HepG2 (cell line): ENCODE data around the gene TNNI3K. TPM values are rescaled to one million over a fixed set of nuclear protein-coding genes. Genes with fewer than 3 reads are reported as not detected.

Experiments
- ATAC-seq: fragments of 200-7000 bp; cut with Tn5 transposase; 3 replicates; pipeline ENCODE4 v1.9.1; 2020; ENCODE audit warnings: mild to moderate bottlenecking, moderate library complexity
- BruUV-seq: library from RNA; stranded (reverse); fragments of 400-500 nt; replicated peaks from 2 replicates; lab custom pipeline; 2021; lab: Mats Ljungman, UMichigan
- CTCF ChIA-PET: fragments of 300-600 bp; formaldehyde crosslinking; extraction: SDS; loops from one replicate; lab custom pipeline; 2021; ENCODE audit warnings: low total read pairs, inconsistent platforms, low intra/inter-chr PET ratio; lab: Yijun Ruan, JAX
- POLR2A ChIA-PET: fragments of 350-600 bp; sonication (Branson Sonifier 250); formaldehyde crosslinking; loops from one replicate; lab custom pipeline; 2020; ENCODE audit warnings: antibody characterized with exemption, inconsistent platforms; lab: Yijun Ruan, JAX
- DNase-seq: peaks from one replicate; pipeline ENCODE4 v3.0.0-alpha.2; 2015; ENCODE audit warnings: low spot score
- FAIRE-seq: peaks from 3 replicates; lab custom pipeline; 2011; peaks lifted over from hg19 to GRCh38; lab: Jason Lieb, UNC
- H2AFZ ChIP-seq: one replicate; pipeline ENCODE4 v1.6.1; 2011; ENCODE audit warnings: low read length, inconsistent platforms
- H3K27ac ChIP-seq: fragments of 300-600 bp; 3 replicates; pipeline ENCODE4 v1.8.0; 2011; ENCODE audit warnings: mixed run types, mild to moderate bottlenecking, mixed read lengths, low read length, inconsistent platforms; ENCODE audit not compliant: insufficient read depth; ENCODE audit errors: extremely low read length
- H3K27me3 ChIP-seq, 2 experiments: fragments of 200-600 bp in 1 of 2; 2 replicates in 1 of 2; 3 replicates in 1 of 2; pipeline versions ENCODE4 v1.6.0 to v1.8.0; 2011; ENCODE audit warnings: low read length in 2 of 2, mild to moderate bottlenecking in 2 of 2, moderate library complexity in 2 of 2, inconsistent platforms in 1 of 2; ENCODE audit not compliant: insufficient read depth in 2 of 2, control insufficient read depth in 1 of 2
- H3K36me3 ChIP-seq, 2 experiments: fragments of 200-600 bp in 1 of 2; replicated peaks in 1 of 2; 2 replicates in 1 of 2; 3 replicates in 1 of 2; pipeline versions ENCODE4 v1.5.1 to v1.8.0; 2011; ENCODE audit warnings: low read length in 2 of 2, inconsistent platforms in 1 of 2; ENCODE audit not compliant: insufficient read depth in 2 of 2, control insufficient read depth in 1 of 2
- H3K4me1 ChIP-seq: 2 replicates; pipeline ENCODE4 v1.5.1; 2012; ENCODE audit warnings: low read length, inconsistent platforms; ENCODE audit not compliant: insufficient read depth
- H3K4me2 ChIP-seq: 2 replicates; pipeline ENCODE4 v1.6.0; 2011; ENCODE audit warnings: low read depth, low read length, inconsistent platforms
- H3K4me3 ChIP-seq, 3 experiments: fragments of 200-600 bp in 1 of 3; sonication (generic), shearing (Covaris generic) in 1 of 3; replicated peaks in 1 of 3; 2 replicates each; pipeline ENCODE4 v1.5.1; 2011 to 2016; ENCODE audit warnings: low read length in 3 of 3, inconsistent platforms in 2 of 3, low read depth in 2 of 3, mild to moderate bottlenecking in 2 of 3, control low read depth in 1 of 3, mixed read lengths in 1 of 3; ENCODE audit not compliant: insufficient read depth in 1 of 3
- H3K79me2 ChIP-seq: one replicate; pipeline ENCODE4 v1.6.1; 2011; ENCODE audit warnings: low read length, inconsistent platforms; ENCODE audit not compliant: insufficient read depth
- H3K9ac ChIP-seq: 2 replicates; pipeline ENCODE4 v1.6.0; 2011; ENCODE audit warnings: mild to moderate bottlenecking, low read depth, low read length, inconsistent platforms; ENCODE audit not compliant: insufficient read depth
- H3K9me3 ChIP-seq: 2 replicates; pipeline ENCODE4 v1.5.1; 2012; ENCODE audit warnings: mild to moderate bottlenecking, low read length
- H4K20me1 ChIP-seq: 2 replicates; pipeline ENCODE4 v1.6.0; 2011; ENCODE audit warnings: inconsistent platforms, mild to moderate bottlenecking, low read length, moderate library complexity; ENCODE audit not compliant: insufficient read depth
- FOSL1 ChIP-seq: sonication (generic); formaldehyde crosslinking; IDR thresholded peaks from 2 replicates; pipeline ENCODE4 v1.9.0; 2021; ENCODE audit warnings: missing genetic modification reagents, borderline replicate concordance
- GFI1 ChIP-seq: sonication (generic); formaldehyde crosslinking; IDR thresholded peaks from 2 replicates; pipeline ENCODE4 v1.5.0; 2020; ENCODE audit warnings: missing genetic modification reagents, mild to moderate bottlenecking, borderline replicate concordance
- KLF6 ChIP-seq: IDR thresholded peaks from 2 replicates; pipeline ENCODE4 v1.8.0; 2016; ENCODE audit warnings: missing biosample characterization, missing genetic modification reagents
- MEIS2 ChIP-seq: sonication (generic); formaldehyde crosslinking; IDR thresholded peaks from 2 replicates; pipeline ENCODE4 v1.9.0; 2021; ENCODE audit warnings: mild to moderate bottlenecking, missing genetic modification reagents
- NR2F1 ChIP-seq, 2 experiments: fragments of 450-650 bp in 1 of 2; formaldehyde crosslinking in 1 of 2; IDR thresholded peaks; 2 replicates each; pipeline versions ENCODE4 v1.5.0 to v1.6.1; 2016 to 2020; ENCODE audit warnings: mild to moderate bottlenecking in 1 of 2, missing compliant biosample characterization in 1 of 2, missing genetic modification reagents in 1 of 2, moderate library complexity in 1 of 2
- RBM22 ChIP-seq: fragments of 200-400 bp; formaldehyde crosslinking; optimal IDR thresholded peaks from 2 replicates; pipeline ENCODE3; 2017; ENCODE audit warnings: mild to moderate bottlenecking, low read length, moderate library complexity
- TAF15 ChIP-seq: fragments of 200-400 bp; formaldehyde crosslinking; IDR thresholded peaks from one replicate; pipeline ENCODE4 v1.6.1; 2018; ENCODE audit warnings: mild to moderate bottlenecking, low read depth, low read length; ENCODE audit not compliant: poor library complexity, severe bottlenecking
- ZFP90 ChIP-seq: sonication (generic); formaldehyde crosslinking; IDR thresholded peaks from 2 replicates; pipeline ENCODE4 v1.8.0; 2022; ENCODE audit warnings: missing genetic modification reagents, mild to moderate bottlenecking, inconsistent platforms, borderline replicate concordance
- ZNF672 ChIP-seq: sonication (generic); formaldehyde crosslinking; IDR thresholded peaks from 2 replicates; pipeline ENCODE4 v1.8.1; 2022; ENCODE audit warnings: missing genetic modification reagents
- WGBS: methylation state at CpG from one replicate; pipeline ENCODE4 v1.1.6; 2017; ENCODE audit warnings: low lambda C conversion rate; 5-methylcytosine and 5-hydroxymethylcytosine counted together
- in situ Hi-C: cut with HindIII; loops from 2 replicates; pipeline ENCODE4 v1.10.0; 2017; ENCODE audit warnings: low pct_unique_long_range_greater_than_20kb; ENCODE audit not compliant: extremely low pct_ligation_motif_present
- intact Hi-C: fragments of 100-400 bp; cut with micrococcal nuclease; formaldehyde crosslinking; loops from one replicate; pipeline ENCODE4 v1.10.0; 2022; ENCODE audit not compliant: unreplicated experiment
- polyA plus RNA-seq, 8 experiments: library from polyadenylated mRNA; depleted of rRNA in 3 of 8; stranded (reverse) in 7 of 8; unstranded in 1 of 8; fragments of >200 nt; fragmentation: Illumina TruSeq in 4 of 8; extraction: Trizol in 4 of 8; gene quantifications; 2 replicates each; pipeline versions ENCODE4 v1.2.1 to v1.2.3, GENCODE V29; 2011 to 2016; ENCODE audit warnings: low read depth in 4 of 8, missing spikeins in 1 of 8, mixed read lengths in 1 of 8; ENCODE audit not compliant: insufficient read depth in 1 of 8
- total RNA-seq, 5 experiments: library from RNA; depleted of rRNA; stranded (reverse); fragments of >200 nt; fragmentation: Illumina TruSeq; extraction: Trizol; gene quantifications; 2 replicates each; pipeline ENCODE4 v1.2.3, GENCODE V29; 2016; ENCODE audit warnings: low read depth in 1 of 5
- TF ChIP-seq, protein P1 (sequence below): sonication (generic); formaldehyde crosslinking; IDR thresholded peaks from 2 replicates; pipeline ENCODE4 v1.8.0; 2022; ENCODE audit warnings: mild to moderate bottlenecking, missing genetic modification reagents
- TF ChIP-seq, protein P2 (sequence below): sonication (generic); formaldehyde crosslinking; IDR thresholded peaks from 2 replicates; pipeline ENCODE4 v1.4.0; 2020; ENCODE audit warnings: missing genetic modification reagents
- TF ChIP-seq, protein P3 (sequence below): IDR thresholded peaks from 2 replicates; pipeline ENCODE4 v1.4.0; 2020; ENCODE audit warnings: mild to moderate bottlenecking, missing genetic modification reagents

Gene TNNI3K
- total and polyA plus RNA-seq, 2 of the 13 experiments (the other 11 are each of a cell fraction or from before 2014, with no cell fraction given) = 1.1 TPM; not detected in 1

- H3K9me3 ChIP-seq = no peaks in the 10 kb centered on the region
- H3K36me3 ChIP-seq = no peaks in the 10 kb centered on the region
- no peak overlapping the region for H3K9ac ChIP-seq
- ChIA-PET POLR2A (no interaction called here), CTCF (no interaction called here)
- no peak overlapping the region for H3K4me3 ChIP-seq
- WGBS = under 1% methylated on average over 4 of the region's 4 CpGs
- no peak overlapping the region for H3K4me2 ChIP-seq
- BruUV-seq = no TSS peak
- FAIRE-seq = no peak
- no peak for DNase-seq
- no peaks in the 10 kb centered on the region for H3K27me3 ChIP-seq
- in situ Hi-C loops = no loop called here
- no peak for ATAC-seq
- H3K79me2 ChIP-seq = no peaks in the 10 kb centered on the region
- no peak overlapping the region for H2AFZ ChIP-seq
- no peak overlapping the region for H3K27ac ChIP-seq
- TF ChIP-seq MEIS2 (CRISPR knock-in tag) (no peak), ZNF672 (CRISPR knock-in tag) (no peak), RBM22 (no peak), ZFP90 (CRISPR knock-in tag) (no peak), FOSL1 (CRISPR knock-in tag) (no peak), NR2F1 (CRISPR knock-in tag; IDR thresholded peaks at IDR 0.05) (no peak), TAF15 (no peak), KLF6 (CRISPR knock-in tag) (no peak), GFI1 (CRISPR knock-in tag) (no peak)
- TF ChIP-seq, protein P1, sequence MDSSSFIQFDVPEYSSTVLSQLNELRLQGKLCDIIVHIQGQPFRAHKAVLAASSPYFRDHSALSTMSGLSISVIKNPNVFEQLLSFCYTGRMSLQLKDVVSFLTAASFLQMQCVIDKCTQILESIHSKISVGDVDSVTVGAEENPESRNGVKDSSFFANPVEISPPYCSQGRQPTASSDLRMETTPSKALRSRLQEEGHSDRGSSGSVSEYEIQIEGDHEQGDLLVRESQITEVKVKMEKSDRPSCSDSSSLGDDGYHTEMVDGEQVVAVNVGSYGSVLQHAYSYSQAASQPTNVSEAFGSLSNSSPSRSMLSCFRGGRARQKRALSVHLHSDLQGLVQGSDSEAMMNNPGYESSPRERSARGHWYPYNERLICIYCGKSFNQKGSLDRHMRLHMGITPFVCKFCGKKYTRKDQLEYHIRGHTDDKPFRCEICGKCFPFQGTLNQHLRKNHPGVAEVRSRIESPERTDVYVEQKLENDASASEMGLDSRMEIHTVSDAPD (CRISPR knock-in tag) = no peak
- TF ChIP-seq, protein P2, sequence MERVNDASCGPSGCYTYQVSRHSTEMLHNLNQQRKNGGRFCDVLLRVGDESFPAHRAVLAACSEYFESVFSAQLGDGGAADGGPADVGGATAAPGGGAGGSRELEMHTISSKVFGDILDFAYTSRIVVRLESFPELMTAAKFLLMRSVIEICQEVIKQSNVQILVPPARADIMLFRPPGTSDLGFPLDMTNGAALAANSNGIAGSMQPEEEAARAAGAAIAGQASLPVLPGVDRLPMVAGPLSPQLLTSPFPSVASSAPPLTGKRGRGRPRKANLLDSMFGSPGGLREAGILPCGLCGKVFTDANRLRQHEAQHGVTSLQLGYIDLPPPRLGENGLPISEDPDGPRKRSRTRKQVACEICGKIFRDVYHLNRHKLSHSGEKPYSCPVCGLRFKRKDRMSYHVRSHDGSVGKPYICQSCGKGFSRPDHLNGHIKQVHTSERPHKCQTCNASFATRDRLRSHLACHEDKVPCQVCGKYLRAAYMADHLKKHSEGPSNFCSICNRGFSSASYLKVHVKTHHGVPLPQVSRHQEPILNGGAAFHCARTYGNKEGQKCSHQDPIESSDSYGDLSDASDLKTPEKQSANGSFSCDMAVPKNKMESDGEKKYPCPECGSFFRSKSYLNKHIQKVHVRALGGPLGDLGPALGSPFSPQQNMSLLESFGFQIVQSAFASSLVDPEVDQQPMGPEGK (CRISPR knock-in tag) = no peak
- TF ChIP-seq, protein P3, sequence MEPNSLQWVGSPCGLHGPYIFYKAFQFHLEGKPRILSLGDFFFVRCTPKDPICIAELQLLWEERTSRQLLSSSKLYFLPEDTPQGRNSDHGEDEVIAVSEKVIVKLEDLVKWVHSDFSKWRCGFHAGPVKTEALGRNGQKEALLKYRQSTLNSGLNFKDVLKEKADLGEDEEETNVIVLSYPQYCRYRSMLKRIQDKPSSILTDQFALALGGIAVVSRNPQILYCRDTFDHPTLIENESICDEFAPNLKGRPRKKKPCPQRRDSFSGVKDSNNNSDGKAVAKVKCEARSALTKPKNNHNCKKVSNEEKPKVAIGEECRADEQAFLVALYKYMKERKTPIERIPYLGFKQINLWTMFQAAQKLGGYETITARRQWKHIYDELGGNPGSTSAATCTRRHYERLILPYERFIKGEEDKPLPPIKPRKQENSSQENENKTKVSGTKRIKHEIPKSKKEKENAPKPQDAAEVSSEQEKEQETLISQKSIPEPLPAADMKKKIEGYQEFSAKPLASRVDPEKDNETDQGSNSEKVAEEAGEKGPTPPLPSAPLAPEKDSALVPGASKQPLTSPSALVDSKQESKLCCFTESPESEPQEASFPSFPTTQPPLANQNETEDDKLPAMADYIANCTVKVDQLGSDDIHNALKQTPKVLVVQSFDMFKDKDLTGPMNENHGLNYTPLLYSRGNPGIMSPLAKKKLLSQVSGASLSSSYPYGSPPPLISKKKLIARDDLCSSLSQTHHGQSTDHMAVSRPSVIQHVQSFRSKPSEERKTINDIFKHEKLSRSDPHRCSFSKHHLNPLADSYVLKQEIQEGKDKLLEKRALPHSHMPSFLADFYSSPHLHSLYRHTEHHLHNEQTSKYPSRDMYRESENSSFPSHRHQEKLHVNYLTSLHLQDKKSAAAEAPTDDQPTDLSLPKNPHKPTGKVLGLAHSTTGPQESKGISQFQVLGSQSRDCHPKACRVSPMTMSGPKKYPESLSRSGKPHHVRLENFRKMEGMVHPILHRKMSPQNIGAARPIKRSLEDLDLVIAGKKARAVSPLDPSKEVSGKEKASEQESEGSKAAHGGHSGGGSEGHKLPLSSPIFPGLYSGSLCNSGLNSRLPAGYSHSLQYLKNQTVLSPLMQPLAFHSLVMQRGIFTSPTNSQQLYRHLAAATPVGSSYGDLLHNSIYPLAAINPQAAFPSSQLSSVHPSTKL (CRISPR knock-in tag) = no peak
- TF ChIP-seq, all 625 proteins: peak for 0
- intact Hi-C loops = no loop called here
- Histone ChIP-seq H3K4me1 (peaks cover 22% of the 10 kb centered on the region), H4K20me1 (no peaks in the 10 kb centered on the region)
These were observed 122.6 kb downstream of the TNNI3K start for GRCh38 chr1:74357756-74358155.
